GM12892 (cell line): ENCODE measurements around the gene CRYAA.
"Not testable (repeated sequence)": the region's sequence is repeated elsewhere in the genome, so short reads cannot be mapped to it uniquely, and the experiment has no call there.

Experiments used
- POLR2AphosphoS5 ChIP-seq: IDR thresholded peaks from 2 replicates; pipeline ENCODE4 v1.6.1; 2011; ENCODE audit warnings: low read depth, low read length, control low read depth
- TAF1 ChIP-seq: IDR thresholded peaks from 2 replicates; pipeline ENCODE4 v1.6.1; 2011; ENCODE audit warnings: low read depth, mild to moderate bottlenecking, control low read depth, low read length, borderline replicate concordance

- TF ChIP-seq POLR2AphosphoS5, TAF1: not testable (repeated sequence)
These were observed 15.2 kb upstream of the CRYAA start for GRCh38 chr21:43153601-43154000.
